Activated T-helper 2 cell treated with anti-CD3 and anti-CD28 coated beads, Interferon-gamma antibody, Interleukin-2, Interleukin-4, amounts not matched to agents 10 μg/mL and 5 μg/mL and 100 μg/mL, durations not matched to agents 14 hours and 24 hours and 36 hours (primary cell): ENCODE results near the gene STK39. TPM values are rescaled to one million over a fixed set of nuclear protein-coding genes. Genes with fewer than 3 reads are reported as not detected.

Source experiments
- DNase-seq: peaks from one replicate; pipeline ENCODE4 v3.0.0; 2021; ENCODE audit warnings: low spot score
- H3K27ac Mint-ChIP-seq: one replicate; pipeline ENCODE4 v1.8.0; 2021; ENCODE audit warnings: mixed read lengths
- H3K27me3 Mint-ChIP-seq: one replicate; pipeline ENCODE4 v1.8.0; 2021; ENCODE audit warnings: low read depth, mixed read lengths
- H3K36me3 Mint-ChIP-seq: one replicate; pipeline ENCODE4 v1.8.0; 2021; ENCODE audit warnings: low read depth, mixed read lengths
- H3K4me1 Mint-ChIP-seq: one replicate; pipeline ENCODE4 v1.8.0; 2021; ENCODE audit warnings: low read depth, mixed read lengths
- H3K4me3 Mint-ChIP-seq: one replicate; pipeline ENCODE4 v1.8.0; 2021; ENCODE audit warnings: low read depth, mild to moderate bottlenecking, moderate library complexity, mixed read lengths
- H3K9me3 Mint-ChIP-seq: one replicate; pipeline ENCODE4 v1.8.0; 2021; ENCODE audit warnings: mixed read lengths
- intact Hi-C: fragments of 100-400 bp; cut with micrococcal nuclease; formaldehyde crosslinking; loops from one replicate; pipeline ENCODE4 v1.15.1; 2023
- total RNA-seq: library from RNA; stranded (reverse); gene quantifications from 2 replicates; pipeline ENCODE4 v1.2.3, GENCODE V29; 2022

Gene STK39
- total RNA-seq, 1 donor from 2014 or later, result 46.3 TPM

- no peak for DNase-seq
- no peaks in the 10 kb centered on the region for H3K9me3 Mint-ChIP-seq
- peaks cover 18% of the 10 kb centered on the region for H3K27me3 Mint-ChIP-seq
- no peaks in the 10 kb centered on the region for H3K36me3 Mint-ChIP-seq
- intact Hi-C loops, result no loop called here
- H3K4me1 Mint-ChIP-seq, result no peaks in the 10 kb centered on the region
- H3K27ac Mint-ChIP-seq, result no peak overlapping the region
- H3K4me3 Mint-ChIP-seq, result no peak overlapping the region
These were observed 306.5 kb downstream of the STK39 start for GRCh38 chr2:167940734-167941507.

GRCh38 chr2:167940346-167940725 is 307.1 kb downstream of the STK39 start:
- DNase-seq, result no peak

GRCh38 chr2:167939514-167940345 is 307.7 kb downstream of the STK39 start:
- no peak overlapping the region for H3K27ac Mint-ChIP-seq
- no peak for DNase-seq
- peaks cover 18% of the 10 kb centered on the region for H3K27me3 Mint-ChIP-seq
- intact Hi-C loops, result no loop called here
- no peaks in the 10 kb centered on the region for H3K4me1 Mint-ChIP-seq
- H3K4me3 Mint-ChIP-seq, result no peak overlapping the region
- H3K9me3 Mint-ChIP-seq, result no peaks in the 10 kb centered on the region
- no peaks in the 10 kb centered on the region for H3K36me3 Mint-ChIP-seq

More at GRCh38 chr2:167940346-167940725, 307.1 kb downstream of the STK39 start:
- intact Hi-C loops, result no loop called here
- Mint-ChIP-seq H3K27ac (no peak overlapping the region), H3K4me1 (no peaks in the 10 kb centered on the region), H3K4me3 (no peak overlapping the region), H3K36me3 (no peaks in the 10 kb centered on the region), H3K27me3 (peaks cover 18% of the 10 kb centered on the region), H3K9me3 (no peaks in the 10 kb centered on the region)

DNA sequence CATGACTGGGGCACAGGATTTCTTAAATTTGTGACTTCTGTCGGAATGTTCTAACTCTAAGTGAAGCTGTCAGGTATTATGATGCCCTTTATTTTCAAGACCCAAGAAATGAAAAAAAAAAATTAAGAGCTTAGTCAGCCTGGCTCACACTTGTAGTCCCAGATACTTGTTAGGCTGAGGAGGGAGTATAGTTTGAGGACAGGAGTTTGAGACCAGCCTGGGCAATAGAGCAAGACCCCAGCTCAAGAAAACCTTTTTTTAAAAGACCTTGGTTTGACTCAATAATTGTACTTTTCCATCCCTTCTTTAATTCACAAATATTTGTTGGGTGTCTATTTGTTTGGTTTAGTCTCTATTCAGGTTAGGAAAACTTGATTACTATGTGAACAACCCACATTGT is 310.0 kb downstream of the STK39 start:
- Mint-ChIP-seq H3K9me3 (no peaks in the 10 kb centered on the region), H3K27me3 (peaks cover 17% of the 10 kb centered on the region), H3K27ac (no peak overlapping the region), H3K36me3 (no peaks in the 10 kb centered on the region), H3K4me1 (no peaks in the 10 kb centered on the region), H3K4me3 (no peak overlapping the region)
- no peak for DNase-seq
- intact Hi-C loops, result no loop called here

- Mint-ChIP-seq H3K9me3 (no peaks in the 10 kb centered on the region), H3K36me3 (no peaks in the 10 kb centered on the region), H3K4me3 (no peak overlapping the region), H3K27me3 (peaks cover 14% of the 10 kb centered on the region), H3K27ac (no peak overlapping the region), H3K4me1 (no peaks in the 10 kb centered on the region)
- no peak for DNase-seq
- intact Hi-C loops, result no loop called here
These were observed 311.6 kb downstream of the STK39 start for GRCh38 chr2:167935803-167936110.

GRCh38 chr2:167933097-167933814 is 314.1 kb downstream of the STK39 start:
- no peak for DNase-seq
- intact Hi-C loops, result no loop called here
- no peaks in the 10 kb centered on the region for H3K36me3 Mint-ChIP-seq
- H3K4me3 Mint-ChIP-seq, result no peak overlapping the region
- peaks cover 4% of the 10 kb centered on the region for H3K27me3 Mint-ChIP-seq
- no peaks in the 10 kb centered on the region for H3K9me3 Mint-ChIP-seq
- H3K27ac Mint-ChIP-seq, result no peak overlapping the region
- no peaks in the 10 kb centered on the region for H3K4me1 Mint-ChIP-seq

GRCh38 chr2:167932123-167932693 is 315.2 kb downstream of the STK39 start:
- Mint-ChIP-seq H3K36me3 (no peaks in the 10 kb centered on the region), H3K4me3 (no peak overlapping the region), H3K27ac (no peak overlapping the region), H3K27me3 (peaks cover 5% of the 10 kb centered on the region), H3K9me3 (no peaks in the 10 kb centered on the region), H3K4me1 (no peaks in the 10 kb centered on the region)
- intact Hi-C loops, result no loop called here
- DNase-seq, result no peak

DNA sequence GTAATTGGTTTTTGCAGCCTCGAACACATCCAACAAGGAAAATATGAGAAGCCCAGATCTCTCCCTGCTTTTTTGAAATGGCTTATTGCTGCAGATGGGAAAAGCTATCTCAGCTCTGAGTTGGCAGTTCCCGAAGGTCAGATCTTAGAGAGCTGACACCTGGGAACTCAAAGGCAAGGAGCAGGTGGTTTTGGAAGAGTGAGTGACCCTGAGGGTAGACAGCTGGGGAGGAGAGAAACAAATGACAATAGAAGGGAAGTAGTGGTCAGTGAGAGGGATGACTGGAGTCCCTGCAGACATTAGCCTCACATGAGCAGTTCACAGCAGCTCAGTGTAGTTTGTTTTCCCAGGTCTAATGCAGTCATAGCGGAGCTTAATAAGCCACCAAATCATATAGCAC is 317.9 kb downstream of the STK39 start:
- Mint-ChIP-seq H3K27ac (no peak overlapping the region), H3K4me3 (no peak overlapping the region), H3K36me3 (no peaks in the 10 kb centered on the region), H3K4me1 (no peaks in the 10 kb centered on the region), H3K27me3 (peaks cover 11% of the 10 kb centered on the region), H3K9me3 (no peaks in the 10 kb centered on the region)
- no peak for DNase-seq
- intact Hi-C loops, result no loop called here

GRCh38 chr2:167928434-167928833 is 319.0 kb downstream of the STK39 start:
- intact Hi-C loops, result no loop called here
- no peak overlapping the region for H3K4me3 Mint-ChIP-seq
- H3K36me3 Mint-ChIP-seq, result no peaks in the 10 kb centered on the region

DNA sequence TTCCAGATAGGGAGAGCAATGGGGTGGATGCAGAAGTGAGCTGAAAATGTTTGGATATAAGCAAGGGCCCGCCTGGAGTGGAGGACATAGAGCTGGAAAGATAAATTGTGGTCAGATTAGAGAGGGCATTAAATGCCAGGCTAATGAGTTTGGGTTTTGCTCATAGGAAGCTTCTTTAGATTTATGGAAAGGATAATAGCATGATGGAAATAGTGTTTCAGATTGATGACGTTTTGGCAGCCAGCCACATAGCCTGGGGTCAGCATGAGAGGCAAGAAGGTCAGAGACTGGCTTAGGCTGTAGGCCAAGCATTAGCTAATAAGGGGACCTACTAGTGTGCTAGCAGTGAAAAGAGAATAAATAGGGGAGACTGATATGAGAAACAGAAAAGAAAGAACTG is 321.6 kb downstream of the STK39 start:
- Mint-ChIP-seq H3K36me3 (no peaks in the 10 kb centered on the region), H3K4me1 (no peaks in the 10 kb centered on the region), H3K27ac (no peak overlapping the region), H3K9me3 (no peaks in the 10 kb centered on the region), H3K4me3 (no peak overlapping the region), H3K27me3 (peaks cover 7% of the 10 kb centered on the region)
- no peak for DNase-seq
- intact Hi-C loops, result no loop called here

More at GRCh38 chr2:167928434-167928833, 319.0 kb downstream of the STK39 start:
- DNase-seq, result no peak
- H3K4me1 Mint-ChIP-seq, result no peaks in the 10 kb centered on the region
- no peaks in the 10 kb centered on the region for H3K9me3 Mint-ChIP-seq
- peaks cover 11% of the 10 kb centered on the region for H3K27me3 Mint-ChIP-seq
- no peak overlapping the region for H3K27ac Mint-ChIP-seq

DNA sequence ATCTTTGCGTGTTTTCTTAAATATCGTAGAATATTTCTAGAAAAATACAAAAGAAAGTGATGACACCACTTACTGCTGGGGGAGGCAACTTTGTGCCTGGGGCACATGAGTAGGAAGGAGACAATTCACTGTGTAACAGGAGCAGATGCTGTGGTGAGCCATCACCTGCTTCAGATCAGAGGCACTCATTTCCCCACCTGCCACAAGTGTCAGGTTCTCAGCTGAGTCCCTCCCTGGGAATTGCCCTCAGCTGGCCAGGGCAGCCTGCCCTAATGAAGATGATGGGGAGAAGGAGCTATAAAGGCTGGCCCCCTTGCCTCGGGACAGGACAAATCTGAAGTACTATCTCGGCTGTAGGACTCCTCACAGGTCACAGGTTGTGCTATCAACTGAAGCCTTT is 322.8 kb downstream of the STK39 start:
- peaks cover 8% of the 10 kb centered on the region for H3K27me3 Mint-ChIP-seq

GRCh38 chr2:167916756-167917155 is 330.6 kb downstream of the STK39 start:
- peaks cover 23% of the 10 kb centered on the region for H3K27me3 Mint-ChIP-seq
- H3K27ac Mint-ChIP-seq, result no peak overlapping the region
- no peaks in the 10 kb centered on the region for H3K4me1 Mint-ChIP-seq
- no peak overlapping the region for H3K4me3 Mint-ChIP-seq
- H3K9me3 Mint-ChIP-seq, result no peaks in the 10 kb centered on the region
- H3K36me3 Mint-ChIP-seq, result no peaks in the 10 kb centered on the region
- intact Hi-C loops, result no loop called here
- no peak for DNase-seq

More for the DNA sequence above, 322.8 kb downstream of the STK39 start:
- Mint-ChIP-seq H3K4me1 (no peaks in the 10 kb centered on the region), H3K36me3 (no peaks in the 10 kb centered on the region), H3K4me3 (no peak overlapping the region), H3K9me3 (no peaks in the 10 kb centered on the region), H3K27ac (no peak overlapping the region)
- intact Hi-C loops, result no loop called here
- no peak for DNase-seq
